ENCODE data around the gene SCAND1. TPM values are rescaled to one million over a fixed set of nuclear protein-coding genes. Genes with fewer than 3 reads are reported as not detected.

Gene SCAND1
- total and polyA plus RNA-seq, 9 of the 15 experiments (the other 6 are each of a cell fraction or from before 2014, with no cell fraction given): 0.08 to 94.0 (median 5.8) TPM

- TF ChIP-seq ZNF407 (IDR thresholded peaks at IDR 0.05; ENCODE audit: low read depth) (no peak; the same call in 1 of the 2 replicates), CTCF (IDR thresholded peaks at IDR 0.05 in 2 of 3, conservative IDR thresholded peaks at IDR 0.05 in 1 of 3; ENCODE audit: insufficient read depth in 2 of 3, low read depth in 1 of 3, low read length in 3 of 3) (peak; percentile 100), TARDBP (IDR thresholded peaks at IDR 0.05) (peak; percentile 84; the same call in 1 of the 2 replicates), ZNF354B (CRISPR knock-in tag; IDR thresholded peaks at IDR 0.05) (no peak), ELF2 (CRISPR knock-in tag; IDR thresholded peaks at IDR 0.05) (peak; percentile 85; the same call in 1 of the 2 replicates), MTA1 (IDR thresholded peaks at IDR 0.05; ENCODE audit: borderline replicate concordance) (no peak), ZNF24 (IDR thresholded peaks at IDR 0.05) (no peak; the same call in 1 of the 2 replicates), YBX1 (IDR thresholded peaks at IDR 0.05) (no peak), HNRNPUL1 (IDR thresholded peaks at IDR 0.05; ENCODE audit: low read length) (no peak), ZNF639 (CRISPR knock-in tag; conservative IDR thresholded peaks at IDR 0.05 in 1 of 2, IDR thresholded peaks at IDR 0.05 in 1 of 2) (peak in 1 of 2 experiments; percentile 97; a peak in 2 of 4 replicates), PURB (CRISPR knock-in tag; IDR thresholded peaks at IDR 0.05; ENCODE audit: low read depth) (no peak), ID3 (CRISPR knock-in tag; IDR thresholded peaks at IDR 0.05) (no peak), ID3 (tag; IDR thresholded peaks at IDR 0.05) (peak; percentile 96), ZNF512 (tag; IDR thresholded peaks at IDR 0.05) (no peak)
Observed at GRCh38 chr20:35954200-35954906, at the start of gene SCAND1 (continued).

Measured in K562 (cell line).